Spleen (tissue), 11 donors: ENCODE data around the gene TMEM50B. TPM values are rescaled to one million over a fixed set of nuclear protein-coding genes. Genes with fewer than 3 reads are reported as not detected.

Experiments
- DNase-seq: peaks from one replicate; pipeline ENCODE4 v3.0.0-alpha.2; 2020
- H3K27ac ChIP-seq, 8 donors: fragments of 200-600 bp; sonication (generic) in 7 of 8; 1 replicate in 4 of 8; 2 replicates in 4 of 8; pipeline versions ENCODE4 v1.5.0 to v1.8.0; 2016 to 2021; ENCODE audit warnings: inconsistent platforms in 4 of 8, mild to moderate bottlenecking in 4 of 8, moderate library complexity in 1 of 8
- H3K27me3 ChIP-seq, 7 donors: fragments of 200-600 bp; sonication (generic) in 6 of 7; replicated peaks in 1 of 7; 1 replicate in 4 of 7; 2 replicates in 3 of 7; pipeline versions ENCODE4 v1.5.0 to v1.8.0; 2016 to 2021; ENCODE audit warnings: inconsistent platforms in 3 of 7, mild to moderate bottlenecking in 1 of 7
- H3K36me3 ChIP-seq, 6 donors: fragments of 200-600 bp; sonication (generic) in 5 of 6; 1 replicate in 4 of 6; 2 replicates in 2 of 6; pipeline versions ENCODE4 v1.5.0 to v1.8.0; 2016 to 2021; ENCODE audit warnings: inconsistent platforms in 2 of 6
- H3K4me1 ChIP-seq, 6 donors: fragments of 200-600 bp; sonication (generic) in 5 of 6; 1 replicate in 3 of 6; 2 replicates in 3 of 6; pipeline versions ENCODE4 v1.5.0 to v1.8.0; 2016 to 2021; ENCODE audit warnings: inconsistent platforms in 3 of 6
- H3K4me3 ChIP-seq, 8 donors: fragments of 200-600 bp; sonication (generic) in 7 of 8; 1 replicate in 4 of 8; 2 replicates in 4 of 8; pipeline versions ENCODE4 v1.5.0 to v1.8.0; 2016 to 2021; ENCODE audit warnings: inconsistent platforms in 4 of 8, mild to moderate bottlenecking in 4 of 8, moderate library complexity in 2 of 8
- H3K9me3 ChIP-seq, 8 donors: fragments of 200-600 bp; sonication (generic) in 7 of 8; 1 replicate in 4 of 8; 2 replicates in 4 of 8; pipeline versions ENCODE4 v1.5.0 to v1.8.0; 2016 to 2021; ENCODE audit warnings: inconsistent platforms in 4 of 8
- CTCF ChIP-seq, 11 experiments: fragments of 200-600 bp in 7 of 11; fragments of 450-650 bp in 4 of 11; sonication (generic) in 4 of 11; IDR thresholded peaks in 8 of 11; conservative IDR thresholded peaks in 3 of 11; 1 replicate in 7 of 11; 2 replicates in 4 of 11; pipeline versions ENCODE4 v1.4.0 to v1.8.0; 2016 to 2021; ENCODE audit warnings: antibody characterized with exemption in 11 of 11, inconsistent platforms in 4 of 11, mild to moderate bottlenecking in 1 of 11
- POLR2A ChIP-seq, 3 donors: fragments of 450-650 bp; IDR thresholded peaks; one replicate each; pipeline ENCODE4 v1.5.1; 2017; ENCODE audit warnings: antibody characterized with exemption in 3 of 3, mild to moderate bottlenecking in 1 of 3
- POLR2AphosphoS5 ChIP-seq, 3 donors: sonication (generic); formaldehyde crosslinking; IDR thresholded peaks; one replicate each; pipeline ENCODE4 v1.5.1; 2017; ENCODE audit warnings: antibody characterized with exemption in 3 of 3
- WGBS, 5 donors: extraction: QIAGEN DNeasy Blood & Tissue Kit in 3 of 5; methylation state at CpG; one replicate each; pipeline versions ENCODE4 v1.1.5 to v1.1.7; 2013 to 2018; 5-methylcytosine and 5-hydroxymethylcytosine counted together
- intact Hi-C: fragments of 100-400 bp; cut with DNase I; formaldehyde crosslinking; loops from one replicate; pipeline ENCODE4 v1.15.0; 2023; ENCODE audit warnings: low total_unique reads
- polyA plus RNA-seq, 3 donors: library from polyadenylated mRNA; stranded (reverse); fragments of 200-250 nt; gene quantifications; one replicate each; pipeline ENCODE4 v1.2.1, GENCODE V29; 2013
- total RNA-seq, 7 donors: library from RNA; depleted of rRNA in 3 of 7; stranded (reverse); fragments of >200 nt in 3 of 7; fragmentation: NEBNext Ultra II Directional in 4 of 7; extraction: Animal tissue kit (Norgen Biotek cat#: 25700) in 4 of 7; gene quantifications; one replicate each; pipeline versions ENCODE4 v1.1.0 to v1.2.1, GENCODE V29; 2016 to 2021
- donor health status: healthy with polysubstance abuse.
- donor health status: DM: no; HTN: no; CAD: no; lungs with moderate emphysema.
- donor health status: DM: no; HTN: no; CAD: no.
- donor health status: Bipolar disorder and iron deficiency.
- donor health status: healthy.
- donor health status: DM: no; HTN: no; CAD: no.
- donor health status: DM: yes; HTN: yes; CAD: no.

Gene TMEM50B
- total and polyA plus RNA-seq, 10 donors, result 30.7 to 78.5 (median 43.3) TPM

GRCh38 chr21:33432496-33432895 is 47.3 kb downstream of the TMEM50B start:
- H3K27me3 ChIP-seq, result no peaks in the 10 kb centered on the region
- H3K36me3 ChIP-seq, result peaks cover 0 to 100% (median 98%) of the 10 kb centered on the region in 6 donors
- intact Hi-C loops, result loop anchor here (10.0 kb wide), 1 partner anchor 78 kb away; no protein-coding TSS in a partner anchor
- no peak for DNase-seq
- H3K4me1 ChIP-seq, result peaks cover 14 to 68% (median 35%) of the 10 kb centered on the region in 6 donors
- WGBS, 5 donors, result 76 to 92% (median 89%) methylated on average over 6 of the region's 6 CpGs
- no peaks in the 10 kb centered on the region for H3K9me3 ChIP-seq
- H3K27ac ChIP-seq, result peak overlapping the region in 4 of 8 donors; percentile 68 to 80 (median 78)
- H3K4me3 ChIP-seq, result no peak overlapping the region
- TF ChIP-seq POLR2AphosphoS5 (IDR thresholded peaks at IDR 0.05) (no peak), POLR2A (IDR thresholded peaks at IDR 0.05) (no peak), CTCF (IDR thresholded peaks at IDR 0.05 in 8 of 11, conservative IDR thresholded peaks at IDR 0.05 in 3 of 11) (no peak)

DNA sequence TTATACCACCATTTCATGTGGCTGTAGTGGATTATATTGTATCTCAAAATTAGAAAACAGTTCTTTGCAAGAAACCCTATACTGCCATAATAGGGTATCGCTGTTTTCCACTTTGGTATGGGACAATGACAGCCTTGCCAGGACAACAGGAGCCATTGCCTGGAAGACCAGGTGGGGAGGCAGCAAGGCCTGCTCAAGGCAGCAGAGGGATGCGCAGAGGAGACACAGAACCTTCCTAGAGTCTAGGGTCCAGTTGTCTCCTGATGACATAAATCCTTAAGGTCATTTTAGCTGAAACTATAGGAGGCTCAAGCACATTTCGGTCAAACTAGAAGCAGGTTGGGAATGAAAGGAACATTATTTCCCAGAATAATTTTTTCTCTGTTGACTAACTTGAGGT is 48.9 kb downstream of the TMEM50B start:
- H3K27me3 ChIP-seq, result no peaks in the 10 kb centered on the region
- H3K36me3 ChIP-seq, result peaks cover 0 to 100% (median 98%) of the 10 kb centered on the region in 6 donors
- no peak for DNase-seq
- H3K4me1 ChIP-seq, result peaks cover 14 to 76% (median 35%) of the 10 kb centered on the region in 6 donors
- no peak for TF ChIP-seq POLR2A (IDR thresholded peaks at IDR 0.05)
- peak in 1 of 3 donors; percentile 6 for TF ChIP-seq POLR2AphosphoS5 (IDR thresholded peaks at IDR 0.05)
- no peaks in the 10 kb centered on the region for H3K9me3 ChIP-seq
- intact Hi-C loops, result loop anchor here (10.0 kb wide), 1 partner anchor 76 kb away; no protein-coding TSS in a partner anchor
- no peak overlapping the region for H3K4me3 ChIP-seq
- 80 to 99% (median 97%) methylated on average over 3 of the region's 3 CpGs for WGBS, 5 donors
- H3K27ac ChIP-seq, result peak overlapping the region in 3 of 8 donors; percentile 77 to 80 (median 80)

GRCh38 chr21:33428669-33429068 is 51.1 kb downstream of the TMEM50B start:
- Histone ChIP-seq H3K9me3 (no peaks in the 10 kb centered on the region), H3K27ac (peak overlapping the region in 4 of 8 donors; percentile 15 to 80 (median 37)), H3K4me3 (no peak overlapping the region), H3K36me3 (peaks cover 0 to 100% (median 99%) of the 10 kb centered on the region in 6 donors), H3K27me3 (no peaks in the 10 kb centered on the region), H3K4me1 (peaks cover 0 to 56% (median 17%) of the 10 kb centered on the region in 6 donors)
- intact Hi-C loops, result no loop called here
- TF ChIP-seq POLR2AphosphoS5 (IDR thresholded peaks at IDR 0.05) (peak in 1 of 3 donors; percentile 5), CTCF (IDR thresholded peaks at IDR 0.05 in 8 of 11, conservative IDR thresholded peaks at IDR 0.05 in 3 of 11) (no peak)
- 89 to 95% (median 92%) methylated on average over 8 of the region's 8 CpGs for WGBS, 5 donors
- no peak for DNase-seq

DNA sequence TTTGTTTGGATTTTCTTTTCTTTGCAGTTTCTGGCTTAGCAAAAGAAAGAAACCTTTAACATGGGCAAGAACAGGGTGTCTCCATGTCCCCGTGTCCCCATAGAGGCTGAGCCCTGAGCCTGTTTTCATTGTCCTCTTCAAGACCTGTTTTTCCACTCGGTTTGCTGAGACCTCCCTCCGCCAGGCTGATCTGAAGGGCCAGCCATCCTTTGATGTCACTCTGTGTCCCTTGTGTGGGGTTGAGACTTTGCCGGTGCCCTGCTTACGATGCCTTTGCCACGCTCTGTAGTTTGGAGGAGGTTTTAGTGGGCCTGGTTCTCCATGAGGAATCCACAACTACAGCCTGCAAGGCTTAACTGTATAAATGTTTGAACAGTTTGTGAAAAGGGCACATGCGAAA is 52.7 kb downstream of the TMEM50B start:
- no peaks in the 10 kb centered on the region for H3K9me3 ChIP-seq
- H3K27me3 ChIP-seq, result no peaks in the 10 kb centered on the region
- TF ChIP-seq CTCF (IDR thresholded peaks at IDR 0.05 in 8 of 11, conservative IDR thresholded peaks at IDR 0.05 in 3 of 11), result no peak
- peak in 2 of 3 donors; percentile 12 to 30 for TF ChIP-seq POLR2AphosphoS5 (IDR thresholded peaks at IDR 0.05)
- TF ChIP-seq POLR2A (IDR thresholded peaks at IDR 0.05), result no peak
- peaks cover 0 to 42% (median under 1%) of the 10 kb centered on the region in 6 donors for H3K4me1 ChIP-seq
- 88 to 94% (median 89%) methylated on average over 7 of the region's 7 CpGs for WGBS, 5 donors
- no peak overlapping the region for H3K4me3 ChIP-seq
- no peak for DNase-seq
- intact Hi-C loops, result no loop called here
- H3K27ac ChIP-seq, result peak overlapping the region in 1 of 8 donors; percentile 22
- H3K36me3 ChIP-seq, result peaks cover 0 to 100% (median 96%) of the 10 kb centered on the region in 6 donors
